GM21526 (cell line): ENCODE measurements around the gene SPATA16.

Experiments
- ATAC-seq: cut with Tn5 transposase; IDR thresholded peaks from one replicate; pipeline ENCODE4 v1.9.1; 2021; ENCODE audit warnings: moderate library complexity; ENCODE audit not compliant: unreplicated experiment, low FRiP score

SPATA16 gene

DNA sequence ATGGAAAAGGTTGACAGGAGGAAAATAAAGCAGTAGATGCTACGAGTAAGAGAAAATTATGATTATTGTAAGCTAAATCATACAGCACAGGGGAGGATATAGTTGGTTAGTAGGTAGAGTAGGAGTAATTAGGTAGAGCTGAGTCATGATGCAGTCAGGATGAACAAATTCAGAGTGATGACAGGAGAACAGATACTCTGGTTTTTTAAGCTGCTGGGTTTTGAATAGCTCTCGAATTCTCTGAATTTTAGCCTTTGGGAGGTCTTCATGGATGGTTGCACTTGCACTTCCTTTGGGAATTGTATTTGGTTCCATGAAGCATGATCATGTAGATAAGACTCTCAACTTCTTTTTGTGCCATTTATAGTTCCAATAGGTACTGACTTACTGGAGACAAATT, 294.3 kb downstream of the SPATA16 start:
- no peak for ATAC-seq

GRCh38 chr3:172846103-172846561, 294.9 kb downstream of the SPATA16 start:
- ATAC-seq = peak; percentile 67

- ATAC-seq = no peak
Measured at GRCh38 chr3:172844428-172844827, 296.6 kb downstream of the SPATA16 start.

DNA sequence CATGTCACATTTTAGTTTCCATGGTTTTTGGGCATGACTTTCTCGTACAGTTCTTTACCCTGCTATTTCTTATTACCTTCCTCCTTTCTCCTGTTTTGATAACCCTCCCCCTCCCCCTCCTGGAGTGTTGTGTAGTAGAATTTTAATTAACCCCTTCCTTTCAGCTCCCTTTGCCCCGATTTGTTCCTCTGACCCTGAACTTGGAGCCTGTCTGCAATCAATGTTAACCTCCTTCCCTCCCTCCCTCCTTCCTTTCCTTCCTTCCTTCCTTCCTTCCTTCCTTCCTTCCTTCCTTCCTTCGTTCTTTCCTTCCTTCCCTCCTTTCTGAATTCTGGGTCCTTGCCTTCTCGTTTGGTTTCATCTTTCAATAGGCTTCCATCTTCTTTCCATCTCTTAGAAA, 300.1 kb downstream of the SPATA16 start:
- ATAC-seq = no peak

DNA sequence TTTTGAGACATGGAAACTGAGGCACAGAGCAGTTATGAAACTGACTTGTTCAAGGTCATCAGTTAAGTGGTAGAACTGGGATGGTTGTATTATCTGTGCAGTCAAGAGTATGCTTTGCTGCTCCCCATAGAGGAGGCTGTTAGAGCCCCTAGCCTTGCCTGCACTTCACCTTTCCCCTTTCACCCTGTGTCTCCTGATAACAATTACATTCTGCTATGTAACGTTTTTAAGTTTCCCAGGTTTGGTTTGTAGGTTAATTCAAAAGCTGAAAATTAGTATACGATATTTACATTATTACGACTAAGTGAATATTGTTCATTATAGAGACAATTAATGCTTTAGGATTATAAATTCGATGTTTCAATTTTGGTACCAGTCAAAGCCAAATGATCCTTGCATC, 300.6 kb downstream of the SPATA16 start:
- ATAC-seq = no peak

DNA sequence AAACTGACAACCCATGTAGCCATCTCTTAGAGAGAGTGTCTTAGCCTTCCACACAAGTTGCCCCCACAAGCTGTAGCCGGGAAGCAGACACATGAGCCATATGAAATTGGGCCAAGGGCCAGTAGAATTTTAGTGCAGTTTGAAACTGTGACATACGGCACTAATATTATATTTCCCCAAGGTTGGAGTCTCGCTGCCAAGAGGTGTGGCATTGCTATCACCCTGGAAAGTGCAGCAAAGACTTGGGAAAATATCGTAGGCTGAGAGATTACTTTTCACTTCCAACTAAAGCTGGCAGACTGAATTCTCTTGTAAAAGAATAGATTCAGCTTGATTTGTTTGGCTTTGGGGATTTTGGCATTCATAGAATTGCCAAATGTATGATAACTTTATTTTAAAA, 301.4 kb downstream of the SPATA16 start:
- ATAC-seq = no peak
